Measurements from ENCODE around the gene SYN1.
"Not testable (repeated sequence)": the region's sequence is repeated elsewhere in the genome, so short reads cannot be mapped to it uniquely, and the experiment has no call there.

Gene SYN1

DNA sequence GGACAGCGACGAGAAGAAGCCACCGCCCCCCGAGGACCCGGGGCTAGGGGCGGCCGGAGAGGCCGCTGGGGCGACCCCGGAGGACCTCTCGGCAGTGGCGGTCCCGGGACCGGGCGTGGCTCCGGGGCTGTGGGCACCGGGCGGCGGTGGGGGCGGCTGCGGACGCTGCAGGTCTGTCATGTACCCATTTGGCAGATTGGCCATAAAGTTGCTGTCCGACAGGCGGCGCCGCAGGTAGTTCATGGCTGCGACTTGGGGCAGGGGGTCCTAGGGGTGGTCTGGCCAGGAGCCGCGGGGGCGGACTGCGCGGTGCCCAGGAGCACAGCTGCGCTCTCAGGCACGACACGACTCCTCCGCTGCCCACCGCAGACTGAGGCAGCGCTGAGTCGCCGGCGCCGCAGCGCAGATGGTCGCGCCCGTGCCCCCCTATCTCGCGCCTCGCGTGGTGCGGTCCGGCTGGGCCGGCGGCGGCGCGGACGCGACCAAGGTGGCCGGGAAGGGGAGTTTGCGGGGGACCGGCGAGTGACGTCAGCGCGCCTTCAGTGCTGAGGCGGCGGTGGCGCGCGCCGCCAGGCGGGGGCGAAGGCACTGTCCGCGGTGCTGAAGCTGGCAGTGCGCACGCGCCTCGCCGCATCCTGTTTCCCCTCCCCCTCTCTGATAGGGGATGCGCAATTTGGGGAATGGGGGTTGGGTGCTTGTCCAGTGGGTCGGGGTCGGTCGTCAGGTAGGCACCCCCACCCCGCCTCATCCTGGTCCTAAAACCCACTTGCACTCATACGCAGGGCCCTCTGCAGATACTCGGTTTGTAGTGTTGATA, at the start of gene SYN1:
Gene SYN1, minus strand, starts transcription at position 372 of the 817 bp plus-strand sequence. Its CDS starts 129 bp downstream, at position 243.
- ATAC-seq (peak; percentile 74), DNase-seq (peak; percentile 82)

DNA sequence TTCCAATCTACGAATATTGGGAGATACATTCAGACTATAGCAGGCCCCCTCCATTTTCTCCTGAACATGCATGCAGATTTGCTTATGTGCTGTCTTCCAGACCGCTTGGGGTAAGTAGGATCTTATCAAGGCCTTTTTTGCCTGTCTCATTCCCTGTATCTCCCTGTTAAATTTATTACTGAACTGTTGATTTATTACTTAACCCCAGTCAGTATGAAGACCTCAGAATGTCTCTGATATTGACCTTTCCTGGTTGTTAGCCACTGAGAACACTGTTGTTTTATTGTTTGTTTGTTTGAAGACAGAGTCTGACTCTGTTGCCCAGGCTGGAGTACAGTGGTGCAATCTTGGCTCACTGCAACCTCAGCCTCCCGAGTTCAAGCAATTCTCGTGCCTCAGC, 46.1 kb upstream of the SYN1 start:
- DNase-seq, ATAC-seq: not testable (repeated sequence)

DNA sequence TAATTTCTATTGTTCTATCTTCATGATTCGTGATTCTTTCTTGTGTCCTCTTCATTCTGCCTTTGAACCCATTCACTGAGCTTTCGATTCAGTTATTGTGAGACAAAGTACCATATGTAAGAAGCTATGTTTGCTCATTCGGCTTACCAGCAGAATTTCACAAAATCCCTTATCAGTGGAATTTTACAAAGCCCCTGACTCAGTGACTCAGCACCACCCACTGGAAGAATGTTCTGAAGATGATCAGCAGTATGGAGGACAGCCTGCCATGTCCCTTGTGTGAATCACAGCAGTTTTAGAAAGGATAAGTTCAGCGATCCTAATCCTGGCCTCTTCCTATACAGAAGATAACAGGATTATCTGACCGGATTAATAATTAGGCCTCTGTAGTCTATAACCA, 45.1 kb upstream of the SYN1 start:
- DNase-seq (no peak), ATAC-seq (no peak)

DNA sequence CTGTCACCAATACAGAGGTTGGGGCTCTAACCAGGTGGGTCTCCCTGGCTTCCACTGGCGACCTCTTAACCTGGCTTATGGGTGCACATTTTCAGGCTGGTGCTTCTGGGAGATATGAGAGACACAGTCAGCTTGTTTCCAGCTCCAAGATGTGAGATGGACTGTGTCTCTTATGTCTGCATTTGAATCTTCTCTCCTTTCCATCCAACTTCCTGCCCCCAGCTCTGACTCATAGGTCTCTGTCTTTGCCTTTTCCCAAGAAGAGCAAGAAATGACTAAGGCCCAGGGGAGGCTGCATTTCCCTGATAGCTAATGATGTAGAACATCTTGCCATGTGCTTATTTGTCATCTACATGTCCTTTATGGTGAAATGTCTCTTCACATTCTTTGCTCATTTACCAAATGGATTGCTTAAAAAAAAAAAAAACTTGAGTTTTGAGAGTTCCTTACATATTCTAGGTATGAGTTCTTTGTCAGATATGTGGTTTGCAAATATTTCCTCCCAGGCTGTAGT, 42.5 kb upstream of the SYN1 start:
- peak; percentile 54 for DNase-seq
- ATAC-seq = peak; percentile 55

DNA sequence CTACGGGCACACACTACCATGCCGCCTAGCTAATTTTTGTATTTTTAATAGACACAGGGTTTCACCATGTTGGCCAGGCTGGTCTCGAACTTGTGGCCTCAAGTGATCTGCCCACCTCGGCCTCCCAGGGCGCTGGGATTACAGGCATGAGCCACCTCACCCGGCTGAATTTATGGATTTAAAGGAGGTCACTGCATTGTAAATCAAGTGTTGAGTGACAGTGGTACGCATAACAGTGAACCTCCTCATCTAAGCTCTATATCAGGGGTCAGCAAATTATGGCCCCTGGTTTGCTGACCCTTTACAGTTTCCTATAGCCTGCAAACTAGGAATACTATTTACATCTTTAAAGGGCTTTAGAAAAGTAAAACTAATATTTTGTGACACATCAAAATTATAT, 41.9 kb upstream of the SYN1 start:
- ATAC-seq = no peak
- no peak for DNase-seq

DNA sequence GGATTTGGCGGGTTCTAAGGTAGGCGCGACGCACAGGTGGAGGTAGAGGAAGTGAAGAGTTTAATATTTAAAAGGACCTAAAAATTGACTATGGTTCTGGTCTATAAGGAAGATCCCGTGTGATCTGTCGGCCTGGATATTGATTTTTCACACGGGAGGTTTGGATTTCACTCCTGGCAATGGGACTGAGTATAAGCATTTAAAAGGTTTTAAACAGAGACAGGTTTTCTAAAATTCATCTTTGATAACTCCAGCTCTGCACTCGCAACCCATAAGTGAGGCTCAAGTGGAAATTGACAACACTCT, 39.7 kb upstream of the SYN1 start:
- ATAC-seq (no peak), DNase-seq (no peak)

DNA sequence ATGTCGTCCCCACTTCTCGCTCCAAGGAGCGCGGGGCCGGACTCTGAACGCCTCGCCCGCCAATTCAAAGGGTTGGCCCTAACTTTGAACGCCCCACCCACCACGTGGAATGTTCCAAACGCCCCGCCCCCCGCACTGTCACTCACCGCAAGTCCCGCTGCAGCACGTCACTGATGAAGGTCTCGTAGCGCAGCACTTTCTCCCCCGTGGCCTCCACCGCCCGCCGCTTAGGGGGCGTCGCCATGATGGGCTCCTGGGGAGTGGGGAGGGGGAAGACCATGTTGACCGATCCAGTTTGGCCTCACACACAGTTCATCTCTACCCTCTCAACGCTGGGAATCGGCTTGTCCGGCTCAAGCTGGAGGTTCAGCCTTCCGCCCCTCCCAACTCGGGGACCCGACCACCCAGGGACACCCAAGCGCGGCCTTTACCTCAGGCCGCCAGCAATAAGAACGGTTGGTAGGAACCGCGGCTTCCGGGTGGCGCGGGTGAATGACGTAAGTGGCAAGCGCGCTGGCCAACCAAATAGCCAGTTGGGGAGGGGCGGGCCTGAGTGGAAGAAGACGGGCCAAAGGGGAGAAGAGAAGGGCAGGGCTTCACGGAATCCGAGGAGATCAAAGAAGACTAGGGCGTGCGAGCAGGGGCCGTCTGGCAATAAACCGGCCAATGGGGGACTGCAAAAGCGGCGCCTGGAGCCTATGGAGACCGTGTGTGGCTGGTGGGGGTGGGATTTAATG, 39.2 kb upstream of the SYN1 start, which contains the start of gene UXT:
Gene UXT, minus strand, starts transcription at position 497 of the 737 bp plus-strand sequence. Its CDS starts 253 bp downstream, at position 244.
- peak; percentile 92 for DNase-seq

DNA sequence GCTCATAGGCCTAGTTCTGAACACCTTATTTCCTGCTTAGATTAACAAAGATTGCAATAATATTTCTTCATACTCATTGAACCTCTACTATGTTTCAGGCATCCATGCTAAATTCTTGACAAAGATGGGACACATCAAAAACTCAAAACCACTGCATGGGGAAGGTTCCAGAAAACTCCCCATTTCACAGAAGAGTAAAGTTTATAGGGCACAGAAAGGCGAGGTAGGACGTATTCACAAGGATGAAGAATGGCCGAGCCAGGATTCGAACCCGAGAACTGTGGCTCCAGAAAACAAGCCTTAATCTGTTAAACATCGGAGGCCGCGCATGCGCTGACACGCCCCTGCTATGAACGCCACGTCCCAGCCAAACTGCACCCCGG, 38.6 kb upstream of the SYN1 start:
- DNase-seq = no peak
- no peak for ATAC-seq

More for the DNA sequence above, 39.2 kb upstream of the SYN1 start, which contains the start of gene UXT:
- peak; percentile 88 for ATAC-seq

DNA sequence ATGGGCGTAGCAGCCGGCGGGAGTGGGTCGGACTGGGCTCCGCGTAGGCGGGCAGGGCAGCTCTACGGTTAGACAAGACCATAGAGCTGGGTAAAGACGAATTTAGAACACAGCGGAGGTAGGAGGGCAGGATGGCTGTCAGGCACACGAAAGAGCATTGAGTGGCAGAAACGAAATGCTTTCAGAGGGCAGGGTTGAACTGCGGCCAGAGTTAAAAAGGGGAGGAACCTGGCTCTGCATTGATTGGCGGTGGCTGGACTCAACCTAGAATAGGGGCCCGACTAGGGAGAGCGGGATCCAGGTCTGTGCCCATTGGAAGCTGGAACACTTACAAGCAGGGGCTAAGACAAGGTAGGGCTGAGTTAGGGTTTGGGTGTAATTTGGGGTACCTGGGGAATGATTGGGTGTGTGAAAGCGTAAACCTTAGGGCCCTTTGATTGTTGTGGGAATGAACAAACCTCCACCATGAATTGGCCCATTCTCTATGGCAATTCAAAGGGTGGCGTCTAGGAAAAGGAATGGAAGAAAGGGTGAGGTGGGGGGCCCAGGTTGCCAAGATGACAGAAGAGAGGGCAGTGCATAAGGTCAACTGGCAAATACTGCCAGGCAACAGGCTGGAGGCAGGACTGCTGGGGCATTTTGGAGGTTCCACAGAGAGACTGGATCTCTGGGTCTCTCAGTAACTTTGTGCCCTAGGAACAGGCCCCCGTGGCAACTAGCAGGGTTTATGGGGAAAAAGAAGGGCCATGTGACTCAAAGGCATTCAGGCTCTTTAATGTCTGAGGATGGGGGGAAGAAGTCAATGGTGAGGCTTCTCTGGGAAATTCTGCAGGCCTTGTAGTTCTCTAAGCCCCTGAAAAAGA, 31.6 kb upstream of the SYN1 start:
- no peak for ATAC-seq
- DNase-seq = no peak

DNA sequence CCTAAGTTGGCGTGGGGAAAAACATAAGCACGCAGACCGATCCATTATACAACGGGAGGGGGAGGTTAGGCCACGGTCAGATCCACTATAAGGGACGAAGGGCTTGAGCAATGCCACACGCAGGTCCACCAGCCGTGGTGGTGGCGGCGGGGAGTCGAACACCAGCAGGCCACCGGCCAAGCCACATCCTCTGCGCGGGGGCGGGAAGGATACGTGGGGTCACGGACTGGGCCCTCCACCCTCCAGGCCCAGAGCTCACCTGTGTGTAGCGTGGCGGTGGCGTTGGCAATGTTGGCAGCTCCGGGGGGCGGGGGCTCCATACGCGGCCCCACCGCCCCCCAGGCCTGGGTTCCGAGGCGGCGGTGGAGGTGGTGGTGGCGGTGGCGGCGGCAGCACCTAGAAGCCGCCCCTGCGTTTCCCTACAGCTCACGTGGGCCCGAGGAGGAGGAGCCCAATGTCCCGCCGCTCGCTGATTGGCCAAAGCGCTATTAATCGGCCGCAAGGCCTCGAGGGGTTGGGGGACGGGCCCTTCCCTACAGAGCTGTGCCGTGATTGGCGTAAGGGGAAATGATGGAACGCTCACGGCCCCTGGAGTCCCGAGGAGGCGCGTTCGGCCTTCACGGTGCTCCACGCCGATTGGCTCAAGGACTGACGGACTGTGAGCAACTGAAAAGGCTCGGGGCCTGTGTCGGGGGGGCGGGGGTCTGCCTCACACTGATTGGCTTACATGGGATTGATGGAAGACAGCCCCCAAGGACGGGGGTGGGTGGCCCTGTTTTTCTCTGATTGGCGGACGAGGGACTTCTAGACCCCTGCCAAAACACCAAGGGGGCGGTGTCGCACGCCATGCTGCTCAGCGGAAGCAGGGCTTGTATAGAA, 30.7 kb upstream of the SYN1 start, which contains the start of gene ELK1:
Gene ELK1, minus strand, starts transcription at position 400 of the 879 bp plus-strand sequence. CDS start 9,122 bp downstream, outside the sequence.
- DNase-seq (peak; percentile 85), ATAC-seq (peak; percentile 96)

DNA sequence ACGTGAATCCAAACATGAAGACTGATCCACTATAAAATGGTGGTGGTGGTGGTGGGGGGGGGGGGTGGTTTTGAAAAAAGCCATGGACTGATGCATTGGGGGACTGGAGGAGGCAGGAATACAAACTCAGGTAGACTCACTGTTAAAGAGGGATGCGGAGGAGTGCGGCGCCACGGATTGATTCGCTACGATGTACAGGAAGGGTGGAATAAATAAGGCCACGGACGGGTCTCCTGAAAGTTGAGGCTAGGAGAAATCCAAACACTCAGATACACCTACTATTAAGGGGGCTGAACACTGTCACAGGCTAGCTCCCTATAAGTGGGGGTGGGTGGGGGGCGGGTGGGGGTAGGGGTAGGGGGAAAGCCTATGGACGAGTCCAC, 30.1 kb upstream of the SYN1 start:
- DNase-seq (no peak), ATAC-seq (no peak)

DNA sequence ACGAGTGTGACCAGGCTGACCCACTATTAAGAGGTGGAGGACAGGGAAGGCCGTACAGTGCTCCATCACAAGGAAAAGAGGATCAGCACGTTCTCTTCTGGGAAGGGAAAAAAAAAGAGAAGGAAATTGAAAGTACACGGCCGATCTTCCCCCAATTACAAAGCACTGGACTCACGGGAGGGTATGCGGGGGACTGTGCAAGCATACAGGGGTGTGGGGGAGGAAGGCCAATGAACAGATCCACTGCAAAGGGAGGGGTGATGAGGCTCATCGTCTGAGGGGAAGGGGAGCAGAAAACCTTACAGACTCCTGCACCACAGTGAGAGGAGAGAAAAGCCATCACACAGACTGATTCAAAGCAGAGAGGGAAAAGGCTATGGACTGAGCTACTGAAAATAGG, 29.6 kb upstream of the SYN1 start:
- no peak for ATAC-seq

DNA sequence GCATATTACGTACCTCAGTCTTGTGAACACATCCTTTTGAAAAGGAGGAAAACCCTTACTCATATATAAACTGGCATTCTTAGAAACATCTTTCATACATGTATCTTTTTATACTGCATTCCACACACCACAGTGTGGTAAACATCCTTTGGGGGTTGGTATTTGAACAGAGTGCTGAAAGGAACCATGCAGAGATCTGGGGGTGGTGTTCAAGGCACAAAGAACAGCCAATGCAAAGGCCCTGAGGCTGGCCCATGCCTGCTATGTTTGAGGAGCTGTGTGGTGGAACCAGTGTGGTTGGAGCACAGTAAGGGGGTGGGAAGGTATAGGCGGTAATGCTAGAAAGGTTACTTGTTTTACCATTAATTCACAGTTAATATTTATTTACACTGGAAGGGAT, 28.7 kb upstream of the SYN1 start:
- no peak for ATAC-seq
- no peak for DNase-seq

More for the DNA sequence above, 29.6 kb upstream of the SYN1 start:
- DNase-seq = no peak

DNA sequence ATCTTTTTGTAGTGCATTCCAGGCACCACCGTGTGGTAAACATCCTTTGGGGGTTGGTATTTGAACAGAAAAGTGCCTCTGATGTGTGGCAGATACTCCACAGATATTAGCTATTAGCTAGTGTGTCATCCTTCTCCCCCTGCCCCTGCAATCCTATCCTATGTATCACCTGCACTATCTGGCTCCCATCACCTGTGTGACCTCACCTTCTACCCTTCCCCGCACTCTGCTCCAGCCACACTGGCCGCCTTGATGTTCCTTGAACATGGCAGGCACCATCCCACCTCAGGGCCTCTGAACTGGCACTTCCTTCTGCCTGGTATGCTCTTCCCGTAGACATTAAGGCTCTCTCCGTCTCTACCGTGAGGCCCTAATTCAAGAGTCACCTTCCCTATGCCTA, 27.0 kb upstream of the SYN1 start:
- no peak for DNase-seq
- ATAC-seq = no peak

DNA sequence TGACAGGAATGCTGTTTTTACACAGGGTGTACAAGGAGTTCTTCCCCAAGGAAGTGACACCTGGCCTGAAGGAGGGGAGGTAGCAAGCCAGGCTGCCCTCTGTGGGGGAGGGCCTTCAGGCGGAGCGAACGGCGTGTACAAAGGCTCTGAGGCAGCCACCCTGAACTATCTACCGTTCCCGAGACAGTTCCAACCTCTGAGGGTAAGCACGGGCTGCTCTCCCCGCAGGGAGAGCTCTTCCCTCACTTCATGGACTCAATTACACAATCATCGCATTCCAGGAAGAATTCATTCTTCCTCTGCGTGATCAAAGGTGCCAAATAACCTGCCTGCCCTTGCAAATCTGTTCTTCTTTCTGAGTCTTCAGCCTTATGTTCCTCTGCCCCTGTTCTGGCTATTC, 25.9 kb upstream of the SYN1 start:
- DNase-seq = no peak

DNA sequence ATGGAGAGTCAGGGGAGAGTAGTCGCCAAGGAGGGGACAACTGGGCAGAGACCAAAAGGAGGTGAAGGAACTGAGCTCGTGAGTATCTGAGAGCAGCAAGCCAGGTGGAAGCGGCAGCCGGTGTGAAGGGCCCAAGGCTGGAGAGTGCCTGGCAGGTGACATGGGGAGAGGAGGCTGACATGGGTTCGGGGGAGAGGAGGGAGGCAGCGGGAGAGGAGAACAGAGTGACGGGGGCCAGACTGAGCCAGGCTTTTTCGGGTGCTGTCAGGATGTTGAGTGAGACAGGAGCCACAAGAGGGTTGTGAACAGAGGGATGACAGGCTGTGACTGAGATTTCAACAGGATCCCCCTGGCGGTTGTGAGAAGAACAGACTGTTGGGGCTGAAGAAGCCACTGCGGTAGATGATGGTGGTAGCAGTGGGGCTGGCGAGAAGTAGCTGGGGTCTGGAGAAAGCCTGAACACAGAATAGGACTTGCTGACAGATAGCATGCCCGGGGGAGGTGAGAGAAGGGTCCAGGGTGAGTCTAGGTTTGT, 25.0 kb upstream of the SYN1 start:
- no peak for DNase-seq
- no peak for ATAC-seq

More for the DNA sequence above, 25.9 kb upstream of the SYN1 start:
- no peak for ATAC-seq

DNA sequence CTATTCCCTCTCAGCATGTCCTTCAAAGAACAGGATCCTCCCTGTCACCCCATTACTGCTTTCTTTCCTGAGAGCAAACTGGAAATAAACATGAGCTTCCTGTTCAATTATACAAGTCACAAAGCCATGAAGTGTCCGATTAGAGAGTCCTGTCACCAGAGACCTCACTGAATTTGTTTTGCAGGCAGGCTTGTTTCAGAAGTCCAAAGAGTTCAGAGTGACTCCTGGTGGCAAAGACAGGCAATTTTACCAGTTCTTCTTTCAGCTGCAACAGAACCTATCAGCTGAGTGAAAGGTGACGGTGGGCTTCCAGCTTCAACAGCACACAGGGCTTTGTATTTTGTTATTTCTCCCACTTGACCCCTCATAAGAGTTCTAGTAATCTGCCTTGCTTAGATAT, 24.3 kb upstream of the SYN1 start:
- DNase-seq (no peak), ATAC-seq (no peak)

DNA sequence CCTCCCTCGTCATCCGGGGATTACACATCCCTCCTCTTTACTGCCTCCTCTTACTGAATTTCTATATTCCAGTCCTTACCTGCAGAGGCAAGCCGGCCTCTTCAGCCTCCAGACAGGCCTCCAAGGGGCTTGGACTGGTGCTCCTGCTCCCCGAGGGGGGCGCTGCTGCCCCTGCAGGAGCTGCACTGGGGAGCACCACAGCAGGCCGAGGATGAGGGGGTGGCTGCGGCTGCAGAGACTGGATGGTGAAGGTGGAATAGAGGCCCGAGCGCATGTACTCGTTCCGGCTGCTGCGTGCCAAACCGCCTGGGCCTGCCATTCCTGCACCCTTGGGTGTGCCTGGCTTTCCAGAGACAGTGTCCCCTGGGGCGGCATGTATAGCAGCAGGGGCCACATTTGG, 19.2 kb upstream of the SYN1 start:
- ATAC-seq (no peak), DNase-seq (no peak)

DNA sequence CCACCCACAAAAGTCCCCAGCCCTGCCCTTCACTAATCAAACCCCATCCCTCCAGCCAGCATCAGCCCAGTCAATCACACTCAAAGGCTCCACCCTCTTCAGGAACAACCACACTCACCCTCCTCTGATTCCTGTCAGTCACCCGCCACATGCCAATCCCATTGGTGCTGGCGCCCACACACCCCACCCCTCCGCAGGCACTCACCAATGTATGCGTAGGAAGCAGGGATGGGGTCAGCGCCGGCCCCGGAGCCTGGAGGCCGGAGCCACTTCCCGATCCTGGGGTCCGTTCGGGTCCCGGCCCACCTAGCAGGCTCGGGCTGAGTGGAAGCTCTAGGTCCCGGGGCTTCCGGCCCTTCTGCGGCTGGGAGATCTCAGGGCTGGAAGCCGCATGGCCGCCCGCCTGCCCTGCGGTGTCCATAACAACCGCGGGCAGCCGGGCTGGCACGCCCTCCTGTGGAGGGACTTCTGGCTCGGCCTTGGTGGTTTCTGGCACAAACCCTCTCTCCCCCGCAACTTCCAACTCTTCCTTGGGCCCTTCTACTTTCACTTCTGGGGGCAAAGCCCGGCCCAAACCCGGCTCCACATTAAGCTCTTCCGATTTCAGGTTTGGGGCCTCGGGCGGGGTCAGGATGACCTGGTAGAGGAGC, 18.0 kb upstream of the SYN1 start:
- DNase-seq = peak; percentile 37
- peak; percentile 62 for ATAC-seq

DNA sequence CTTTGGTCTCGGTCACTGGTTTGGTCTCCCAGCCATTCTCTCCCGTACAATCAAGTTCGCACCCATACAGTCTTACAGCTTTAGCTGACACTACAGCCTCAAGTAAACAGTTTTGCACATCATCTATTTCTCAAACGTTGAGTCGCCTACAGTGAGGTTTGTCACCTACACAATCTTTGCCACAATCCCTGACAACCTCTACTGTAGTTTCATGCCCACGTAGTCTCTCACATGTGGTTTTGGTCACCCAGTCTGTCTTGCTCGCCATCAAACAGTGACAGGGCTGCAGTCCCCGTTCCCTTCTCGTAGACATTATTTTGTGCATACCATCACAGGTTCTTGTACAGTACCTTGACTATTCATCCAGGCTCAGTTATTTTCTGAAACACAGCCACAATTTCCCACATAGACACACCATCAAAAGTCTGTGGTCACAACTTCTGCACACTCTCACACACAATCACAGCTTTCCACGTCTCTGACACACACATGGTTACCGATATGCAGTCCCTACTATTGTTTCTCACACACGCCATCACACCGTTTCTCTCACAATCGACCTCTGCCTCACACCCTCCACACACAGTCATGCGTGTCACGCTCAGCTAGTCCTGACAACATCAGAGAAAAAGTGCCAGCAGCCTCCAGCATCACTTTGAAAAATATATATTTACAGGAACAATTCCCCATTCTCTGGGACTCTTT, 15.4 kb upstream of the SYN1 start:
- DNase-seq (peak; percentile 33), ATAC-seq (peak; percentile 80)
